ENCODE results near the gene RGL3.

DNA sequence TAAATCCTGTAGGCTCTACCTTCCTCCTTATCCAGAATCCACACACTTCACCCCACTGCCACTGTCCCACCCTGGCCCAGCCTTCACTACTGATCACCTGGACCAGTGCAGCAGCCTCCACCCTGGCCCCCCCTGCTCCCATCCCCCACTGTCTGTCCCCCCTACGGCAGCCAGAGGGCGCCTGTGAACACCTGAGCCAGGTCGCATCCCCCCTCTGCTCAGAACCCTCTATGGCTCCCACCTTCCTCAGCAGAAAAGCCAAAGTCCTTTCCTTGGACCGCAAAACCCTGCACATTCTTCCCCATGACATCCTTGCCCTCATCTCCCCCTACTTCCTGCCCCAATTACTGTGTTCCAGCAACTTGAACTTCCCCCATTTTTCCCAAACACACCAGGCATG is 41.1 kb upstream of the RGL3 start:
- TF ChIP-seq EZH2phosphoT487 (IDR thresholded peaks at IDR 0.05; ENCODE audit: insufficient read depth, low read depth), result no peak
- TF ChIP-seq EZH2 (IDR thresholded peaks at IDR 0.05; ENCODE audit: insufficient read depth, poor library complexity, severe bottlenecking), result no peak
